NAMALWA (cell line): ENCODE measurements around the gene KLHL22.

Experiments used
- DNase-seq: peaks from one replicate; pipeline ENCODE4 v3.0.0-alpha.2; 2015; ENCODE audit warnings: low spot score

The KLHL22 gene

GRCh38 chr22:20442485-20443284 is 52.9 kb downstream of the KLHL22 start:
- no peak for DNase-seq

GRCh38 chr22:20441631-20442484 is 53.7 kb downstream of the KLHL22 start:
- DNase-seq: no peak

DNA sequence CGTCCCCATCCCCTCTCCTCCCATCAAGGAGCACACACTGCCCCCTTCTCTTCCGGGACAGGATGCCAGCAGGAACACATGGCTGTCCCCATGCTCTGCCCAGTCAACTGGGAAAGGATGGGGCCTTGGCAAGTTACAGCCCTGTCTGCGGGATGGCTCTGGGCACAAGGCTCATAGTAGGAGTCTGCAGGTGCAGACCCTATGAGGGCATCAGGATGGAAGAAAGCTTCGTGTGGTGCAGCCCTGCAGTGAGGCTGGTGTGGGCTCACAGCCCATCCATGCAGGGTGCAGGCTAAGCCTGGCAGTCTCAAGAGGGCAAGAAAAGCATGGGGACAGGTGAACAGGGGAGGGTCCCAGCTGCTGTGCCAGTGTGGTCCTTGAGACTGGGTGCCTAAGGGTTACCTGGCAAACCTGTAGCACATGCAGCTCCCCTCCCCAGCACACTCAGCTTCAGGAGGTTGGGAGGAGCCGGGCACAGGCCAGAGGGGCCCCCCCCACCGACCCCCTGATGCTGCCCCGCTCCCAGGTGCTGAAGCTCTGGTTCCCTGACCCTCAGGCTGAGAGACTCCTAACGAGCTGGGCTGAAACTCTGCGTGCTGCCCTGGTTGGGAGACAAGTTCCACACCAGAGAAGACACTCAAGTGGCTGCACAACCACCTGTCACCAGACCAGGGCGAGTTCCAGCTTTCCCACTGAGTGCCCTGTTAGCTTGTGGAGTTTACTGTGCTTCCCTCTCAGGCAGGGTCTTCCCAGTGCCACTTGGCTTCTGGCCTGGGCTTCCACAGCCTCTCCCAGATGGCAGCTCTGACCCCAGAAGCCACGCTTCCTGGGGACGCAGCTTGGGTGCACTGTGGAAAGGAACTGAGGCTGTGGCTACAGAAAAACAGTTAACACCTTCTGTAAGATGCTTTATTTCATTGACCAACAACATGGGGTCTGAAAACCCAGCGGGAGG is 54.7 kb downstream of the KLHL22 start:
- DNase-seq: no peak

GRCh38 chr22:20439928-20440575 is 55.5 kb downstream of the KLHL22 start:
- DNase-seq: no peak

GRCh38 chr22:20439556-20439927 is 56.1 kb downstream of the KLHL22 start:
- no peak for DNase-seq

- DNase-seq: no peak
Observed at GRCh38 chr22:20438678-20439492, 56.7 kb downstream of the KLHL22 start.

DNA sequence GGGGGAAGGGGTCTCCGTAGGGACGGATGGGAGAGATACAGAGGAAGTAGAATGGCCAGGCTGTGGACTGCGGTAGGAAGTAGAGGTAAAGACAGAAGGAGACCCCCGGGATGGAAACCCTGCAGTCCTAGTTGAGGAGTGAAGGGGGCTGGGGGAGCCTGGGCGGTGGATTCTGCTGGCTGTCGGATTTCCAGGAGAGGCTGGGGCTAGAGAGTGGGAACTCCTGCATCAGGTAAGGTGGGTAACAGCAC is 57.2 kb downstream of the KLHL22 start:
- no peak for DNase-seq

DNA sequence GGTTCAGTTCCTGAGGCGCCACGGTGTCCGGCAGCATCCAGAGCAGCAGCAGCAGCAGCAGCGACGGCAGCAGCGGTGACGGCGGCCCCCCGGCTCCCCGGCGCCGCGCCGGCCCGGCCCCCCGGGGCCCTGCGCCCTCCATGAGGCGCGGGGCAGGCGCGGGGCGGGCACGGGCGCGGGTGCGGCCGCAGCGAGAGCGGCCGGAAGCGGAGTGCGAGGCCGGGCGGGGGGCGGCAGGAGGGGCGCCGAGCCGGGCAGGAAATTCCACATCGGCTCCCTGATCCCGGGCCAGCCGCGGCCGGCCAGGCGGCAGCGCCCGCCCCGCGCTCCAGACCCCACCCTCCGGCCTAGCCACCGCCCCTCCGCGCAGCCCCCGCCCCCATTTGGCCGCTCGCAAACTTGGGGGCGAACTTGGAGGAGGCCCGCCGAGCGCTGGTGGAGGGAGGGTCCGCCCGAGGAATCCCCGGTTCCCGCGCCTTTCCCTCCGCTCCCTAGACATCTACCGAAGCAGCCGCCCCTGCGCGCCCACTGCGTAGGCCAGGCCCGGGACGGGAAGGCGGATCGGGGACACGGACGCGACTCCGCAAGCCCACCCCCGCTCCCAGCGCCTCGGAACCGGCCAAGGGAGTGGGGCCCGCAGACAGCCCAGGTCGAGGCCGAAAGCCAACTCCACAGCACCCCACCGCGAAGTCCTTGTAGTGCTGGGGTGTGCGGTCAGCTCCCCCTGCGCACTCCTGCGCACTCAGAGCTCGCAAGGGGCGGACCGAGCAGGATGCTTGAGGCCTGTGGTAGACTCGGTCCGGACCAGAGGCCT is 57.8 kb downstream of the KLHL22 start, which contains the start of gene SCARF2:
Gene SCARF2 (minus strand): TSS at position 213 of the 814 bp plus-strand sequence. CDS start 71 bp downstream, at position 142.
- no peak for DNase-seq

DNA sequence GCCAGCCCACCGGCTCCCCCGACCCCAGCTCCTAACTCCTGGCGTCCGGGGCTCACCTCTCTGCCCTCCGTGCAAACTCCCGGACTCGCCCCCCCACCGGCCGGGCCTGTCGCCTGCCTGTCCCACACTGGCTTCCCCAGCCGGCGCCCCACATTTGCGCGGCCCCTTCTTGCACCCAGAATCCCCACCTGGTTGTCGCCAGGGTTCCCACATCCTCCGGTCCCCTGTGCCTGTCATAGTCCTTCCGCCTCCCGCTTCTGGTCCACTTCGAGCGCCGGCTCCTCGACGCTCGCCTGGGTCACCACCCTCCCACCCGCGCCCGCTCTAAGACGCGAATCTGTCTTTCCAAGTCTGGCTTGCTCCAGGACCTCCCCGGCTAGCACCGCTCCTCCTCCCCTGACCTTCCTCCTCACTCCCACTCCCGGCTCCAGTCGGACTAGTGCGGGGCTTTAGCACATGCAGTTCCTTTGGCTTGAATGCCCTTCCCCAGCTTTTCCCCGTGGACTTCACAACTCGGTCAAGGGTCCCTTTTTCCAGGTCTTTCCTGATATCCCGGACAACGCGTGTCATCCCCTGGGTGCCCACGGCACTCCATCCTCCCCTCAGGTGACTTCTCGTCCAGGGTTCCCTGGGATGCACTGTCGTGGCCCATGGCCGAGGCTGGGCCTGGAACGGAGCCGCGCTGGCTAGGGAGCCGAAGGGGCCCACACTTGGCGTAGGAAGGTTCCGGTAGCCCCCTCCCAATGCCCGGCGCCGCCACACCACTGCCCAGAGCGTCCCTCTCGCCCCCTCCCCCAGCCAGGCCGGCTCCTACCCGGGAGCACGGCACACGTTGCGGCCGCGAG is 58.6 kb downstream of the KLHL22 start:
- DNase-seq: no peak

DNA sequence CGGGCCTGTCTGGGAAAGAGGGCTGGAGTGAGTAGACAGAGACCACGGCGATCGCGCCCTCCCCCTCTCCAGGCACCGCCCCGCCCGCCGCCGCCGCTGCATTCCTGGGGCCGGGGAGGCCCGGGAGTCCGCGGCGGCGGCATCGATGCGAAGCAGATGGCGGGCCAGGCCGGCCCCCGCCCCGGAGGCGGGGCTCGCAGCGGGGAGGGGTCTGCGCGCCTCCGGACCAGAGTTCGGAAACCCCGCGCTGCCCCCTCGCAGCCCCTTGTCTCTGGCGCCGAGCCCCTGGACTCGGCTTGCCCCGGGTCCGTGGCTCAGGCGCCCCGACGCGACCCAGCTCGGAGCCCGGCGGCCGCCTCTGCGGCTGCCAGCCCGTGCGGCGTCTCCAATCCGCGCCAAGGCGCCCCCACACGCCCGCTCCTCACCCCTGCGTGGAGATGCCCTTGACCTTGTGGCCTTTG is 59.3 kb downstream of the KLHL22 start:
- no peak for DNase-seq

DNA sequence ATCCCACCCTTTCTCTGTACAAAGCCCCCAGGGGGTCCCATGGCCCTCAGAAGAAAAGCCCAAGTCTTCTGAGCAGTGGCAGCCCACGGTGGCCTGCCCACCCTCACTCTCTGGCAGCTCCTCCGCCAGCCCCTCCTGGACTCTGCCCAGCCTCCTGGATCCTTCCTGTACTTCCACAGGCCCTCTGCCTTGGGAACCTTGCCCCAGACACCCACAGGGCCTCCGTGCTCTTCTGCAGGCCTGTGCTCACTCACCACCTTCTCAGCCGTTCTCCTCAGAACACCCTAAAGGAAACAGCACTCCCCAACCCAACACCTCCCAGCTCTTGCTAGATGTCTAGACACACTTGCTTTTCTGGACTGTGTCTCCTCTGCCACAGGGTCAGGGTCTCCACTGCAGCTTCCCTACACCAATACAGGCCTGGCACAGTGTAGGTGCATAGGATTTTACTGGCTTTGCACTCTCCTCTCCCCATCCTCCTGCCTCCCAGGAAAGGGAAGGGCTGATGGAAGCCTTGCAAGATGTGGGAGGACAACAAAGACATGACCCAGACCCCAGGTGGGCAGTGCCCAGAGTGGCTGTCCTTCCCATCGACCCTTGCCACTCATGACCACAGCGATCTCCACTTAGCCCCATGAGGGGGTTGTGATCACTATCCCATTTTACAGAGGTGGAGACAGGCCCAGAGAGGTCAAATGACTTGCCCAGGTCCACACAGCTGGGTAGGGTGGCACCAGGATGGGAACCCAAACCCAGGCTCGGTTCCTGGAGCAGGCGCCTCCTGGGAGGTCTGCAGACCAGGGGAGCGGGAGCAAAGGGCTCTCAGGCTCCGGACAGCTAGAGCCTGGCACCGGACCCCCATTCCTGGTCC is 59.9 kb downstream of the KLHL22 start:
- no peak for DNase-seq

- DNase-seq: no peak
Observed at GRCh38 chr22:20434773-20435172, 60.8 kb downstream of the KLHL22 start.

GRCh38 chr22:20434264-20434751 is 61.3 kb downstream of the KLHL22 start:
- DNase-seq: no peak

DNA sequence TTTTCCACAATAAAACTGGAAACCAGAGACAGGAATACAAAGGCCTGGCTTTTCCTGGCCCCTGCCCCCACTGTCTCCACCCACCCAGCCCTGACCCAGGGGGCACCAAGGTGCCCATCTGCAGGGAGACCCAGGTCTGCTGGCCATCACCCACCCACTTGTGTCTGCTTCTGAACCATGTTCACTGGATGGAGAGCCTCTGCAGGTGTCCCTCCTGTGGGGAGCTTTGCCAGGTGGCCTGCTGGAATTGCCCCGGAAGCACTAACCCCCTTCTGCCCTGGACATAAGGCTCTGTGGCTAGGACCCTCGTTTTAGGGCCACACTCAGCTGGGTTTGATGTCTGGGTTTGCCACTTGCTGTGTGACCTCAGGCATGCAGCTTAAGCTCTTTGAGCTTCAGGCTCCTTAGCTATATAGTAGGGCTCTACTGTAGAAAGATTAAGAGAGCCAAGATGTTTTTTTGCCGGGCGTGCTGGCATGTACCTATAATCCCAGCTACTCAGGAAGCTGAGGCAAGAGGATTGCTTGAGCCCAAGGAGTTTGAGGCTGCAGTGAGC is 61.8 kb downstream of the KLHL22 start:
- no peak for DNase-seq

DNA sequence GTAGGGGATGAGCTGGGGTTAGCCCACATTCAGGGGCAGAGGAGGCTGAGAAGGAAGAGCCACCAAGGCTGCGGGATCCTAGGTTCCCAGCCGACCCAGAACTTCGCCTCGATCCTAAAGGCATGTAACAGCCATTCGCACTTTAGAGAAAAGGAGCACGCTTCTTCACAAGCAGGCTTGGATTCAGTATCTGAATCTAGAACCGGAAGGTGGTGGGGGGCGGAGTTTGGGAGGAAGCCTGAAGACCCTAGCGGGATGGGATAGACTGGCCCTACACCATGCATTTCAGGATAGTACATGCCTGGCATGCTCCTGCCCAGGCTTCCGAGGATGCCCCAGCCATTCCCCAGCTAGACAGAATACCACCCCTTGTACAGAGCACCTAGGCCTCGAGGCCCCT is 62.4 kb downstream of the KLHL22 start:
- DNase-seq: no peak

DNA sequence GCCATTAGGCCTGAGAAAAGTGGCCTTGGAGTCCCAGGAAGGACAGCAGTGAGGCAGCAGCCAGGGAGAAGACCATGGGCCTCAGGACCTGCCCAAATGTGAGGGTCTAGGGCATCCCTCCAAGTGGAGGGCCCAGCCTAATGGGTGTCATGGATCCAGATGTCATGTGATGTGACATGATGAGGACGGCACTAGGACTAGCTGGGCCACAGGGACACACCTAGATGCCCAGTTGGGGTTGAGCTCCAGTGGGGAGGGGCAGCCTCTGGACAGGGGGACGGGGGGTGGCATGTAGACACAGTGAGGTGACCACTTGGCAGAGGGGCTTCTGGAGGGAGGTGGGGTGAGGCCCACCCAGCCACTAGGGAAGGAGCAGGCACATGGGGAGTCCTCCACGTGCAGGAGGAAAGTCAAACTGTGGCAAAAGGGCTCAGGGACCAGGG is 63.3 kb downstream of the KLHL22 start:
- DNase-seq: no peak

DNA sequence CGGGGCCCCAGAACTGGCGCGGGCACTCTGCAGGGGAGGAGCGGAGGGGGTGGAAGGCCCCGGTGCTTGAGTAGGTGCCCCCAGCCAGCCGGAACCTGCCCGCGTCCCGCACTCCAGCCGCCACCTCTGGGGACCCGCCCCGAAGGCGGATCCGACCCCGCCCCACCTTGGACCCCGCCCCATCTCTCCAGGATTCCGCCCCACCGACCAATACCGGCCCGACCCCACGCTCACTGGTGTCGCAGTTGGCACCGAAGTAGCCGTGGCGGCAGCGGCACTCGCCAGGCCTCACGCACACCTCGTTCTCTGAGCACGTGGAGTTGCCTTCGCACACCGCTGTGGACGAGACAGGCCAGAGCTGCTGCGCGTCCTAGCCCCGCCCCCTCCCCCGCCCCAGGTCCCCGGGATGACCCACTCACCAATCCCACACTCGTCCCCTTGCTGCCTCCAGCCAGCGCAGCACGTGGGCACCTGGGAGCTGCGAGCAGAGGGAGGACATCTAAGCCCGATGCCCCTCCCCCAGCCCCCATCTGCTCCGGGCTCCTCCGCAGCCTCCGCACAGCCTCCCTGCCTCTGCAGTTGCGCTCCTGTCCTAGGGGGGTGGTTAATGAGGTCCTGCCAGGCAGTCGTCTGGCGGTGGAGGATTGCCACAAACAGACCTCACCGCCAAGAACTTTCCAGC is 63.9 kb downstream of the KLHL22 start:
- no peak for DNase-seq
